SU-DHL-6 (cell line): Measurements from ENCODE around the gene FSD1.

ENCODE experiments used
- CTCF ChIP-seq: fragments of 200-600 bp; sonication (generic); IDR thresholded peaks from one replicate; pipeline ENCODE4 v1.5.1; 2017; ENCODE audit warnings: antibody characterized with exemption, mild to moderate bottlenecking, low read length, moderate library complexity; ENCODE audit not compliant: insufficient read depth, poor library complexity, severe bottlenecking
- EZH2phosphoT487 ChIP-seq: fragments of 200-600 bp; sonication (generic), shearing (Covaris generic); conservative IDR thresholded peaks from 2 replicates; pipeline ENCODE4 v1.6.1; 2018; ENCODE audit warnings: mild to moderate bottlenecking, antibody characterized with exemption, low read length, moderate library complexity, mixed read lengths

GRCh38 chr19:4366666-4367335 lies 62.4 kb downstream of the FSD1 start:
- no peak for TF ChIP-seq EZH2phosphoT487
- TF ChIP-seq CTCF, result no peak
